Non-pigmented ciliary epithelial cell (primary cell): ENCODE results near the gene LSM11.
"Not testable (repeated sequence)": the region's sequence is repeated elsewhere in the genome, so short reads cannot be mapped to it uniquely, and the experiment has no call there.

ENCODE experiments used
- DNase-seq: peaks from one replicate; pipeline ENCODE4 v3.0.0-alpha.2; 2010; ENCODE audit warnings: low read depth

LSM11 gene

GRCh38 chr5:157743163-157744050 is at the start of gene LSM11:
Gene LSM11 (plus strand): TSS chr5:157743712. CDS start chr5:157743751, 39 bp downstream.
- DNase-seq, result no peak

GRCh38 chr5:157693816-157694215 is 49.7 kb upstream of the LSM11 start:
- not testable (repeated sequence) for DNase-seq

DNA sequence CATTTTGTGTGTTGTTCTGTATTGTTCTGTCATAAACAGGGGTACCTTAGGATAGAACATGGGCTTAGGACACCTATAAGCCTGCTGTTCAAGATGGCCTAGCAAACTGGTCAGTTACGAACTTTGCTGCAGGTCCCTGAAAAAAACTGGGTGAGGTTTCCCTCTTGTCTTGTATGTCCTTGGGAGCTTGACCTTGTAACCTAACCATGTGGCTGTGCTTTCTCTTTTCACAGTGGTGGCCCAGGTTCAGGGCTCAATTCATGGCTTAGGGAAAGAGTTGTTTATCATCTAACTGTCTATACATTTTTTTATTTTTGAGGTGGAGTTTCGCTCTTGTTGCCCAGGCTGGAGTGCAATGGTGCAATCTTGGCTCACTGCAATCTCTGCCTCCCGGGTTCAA is 47.4 kb upstream of the LSM11 start:
- not testable (repeated sequence) for DNase-seq

DNA sequence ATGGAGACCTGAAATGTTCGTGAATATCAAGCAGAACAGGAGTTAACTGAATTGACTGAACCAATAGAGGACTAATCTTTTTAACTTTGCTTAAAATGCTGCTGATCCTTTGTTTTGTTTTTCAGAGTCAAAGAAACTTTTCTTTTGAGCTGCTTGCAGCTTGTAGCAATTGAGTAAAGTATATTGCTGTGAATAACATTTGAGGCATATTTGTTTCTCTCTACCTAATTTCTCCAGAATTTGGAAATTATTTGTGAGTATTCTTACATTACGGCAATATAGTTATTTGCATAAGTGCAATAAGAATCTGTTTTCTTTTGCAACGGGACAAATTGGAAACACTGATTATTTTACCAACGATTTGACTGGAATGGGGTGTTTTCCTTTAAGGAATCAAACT is 44.8 kb upstream of the LSM11 start:
- not testable (repeated sequence) for DNase-seq

GRCh38 chr5:157703736-157704135 is 39.8 kb upstream of the LSM11 start:
- no peak for DNase-seq

- DNase-seq, result no peak
These were observed 34.6 kb upstream of the LSM11 start for GRCh38 chr5:157708866-157709265.

GRCh38 chr5:157709346-157709745 is 34.2 kb upstream of the LSM11 start:
- no peak for DNase-seq

DNA sequence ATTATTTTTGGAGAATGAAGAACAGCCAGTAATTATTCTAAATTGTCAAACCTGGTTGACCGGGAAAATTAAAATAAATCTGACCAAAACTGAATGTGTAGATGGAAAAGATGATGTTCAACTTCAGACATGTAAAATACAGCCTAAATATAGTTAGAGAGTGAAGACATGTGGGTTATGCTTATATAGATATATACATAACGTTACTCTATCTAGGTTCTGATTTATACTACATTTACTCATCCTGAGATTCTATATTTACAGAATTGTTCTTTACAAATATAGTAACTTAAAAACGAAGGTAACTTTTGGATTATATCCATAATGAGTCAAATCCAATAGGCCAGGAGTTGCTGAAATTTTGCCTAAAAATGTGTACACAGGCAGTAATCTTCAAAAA is 33.1 kb upstream of the LSM11 start:
- no peak for DNase-seq

DNA sequence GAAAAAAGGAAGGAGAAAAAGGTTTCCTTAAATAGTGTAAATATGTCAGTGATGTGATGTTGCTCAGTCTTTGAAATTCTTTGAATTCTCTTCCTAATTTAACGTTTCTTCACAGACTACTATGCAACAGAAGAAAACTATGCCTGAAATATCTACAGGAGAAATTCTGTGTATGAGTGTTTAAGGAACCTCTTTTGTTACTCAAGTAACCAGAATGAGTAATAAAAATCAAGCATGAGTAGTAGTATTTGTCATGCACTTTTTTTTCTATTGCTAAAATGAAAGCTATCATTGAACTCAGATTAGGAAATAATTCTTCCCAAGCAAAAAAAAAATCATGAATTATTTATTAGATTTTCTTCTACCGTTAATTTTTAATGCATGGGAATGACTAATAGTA is 32.6 kb upstream of the LSM11 start:
- peak; percentile 75 for DNase-seq

DNA sequence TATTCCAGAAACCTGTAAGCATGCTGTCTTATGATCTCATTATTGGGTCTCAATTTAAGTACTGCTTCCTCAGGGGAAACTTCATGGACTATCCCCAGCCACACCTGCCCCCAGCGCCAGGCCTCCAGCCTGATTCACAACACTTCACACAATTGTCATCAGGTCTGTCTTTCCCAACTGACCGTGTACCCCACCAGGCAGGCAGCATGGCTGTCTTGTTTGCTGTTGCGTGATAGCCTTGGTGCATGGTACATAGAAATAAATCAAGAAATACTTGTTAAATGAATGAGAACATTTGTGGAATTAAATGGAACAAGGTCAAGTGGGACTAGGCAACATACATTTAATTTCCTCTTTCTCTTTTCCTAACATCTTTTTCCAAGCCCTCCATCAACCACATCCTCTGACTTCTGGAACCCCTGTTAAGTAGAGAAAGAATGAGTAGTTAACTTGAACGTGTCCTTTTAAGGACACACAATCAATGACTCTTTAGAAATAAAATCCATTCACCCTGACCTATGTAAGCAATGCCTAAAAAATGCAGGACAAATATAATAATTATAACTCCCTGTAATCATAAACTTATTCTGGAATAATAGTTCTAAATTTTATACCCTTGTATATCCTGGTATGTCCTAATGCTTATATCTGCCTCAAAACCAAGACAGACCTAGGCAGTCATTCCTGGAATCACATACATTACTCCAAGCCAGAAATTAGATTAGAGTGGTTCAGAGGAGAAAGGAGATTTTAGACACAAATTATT is 29.5 kb upstream of the LSM11 start:
- no peak for DNase-seq

DNA sequence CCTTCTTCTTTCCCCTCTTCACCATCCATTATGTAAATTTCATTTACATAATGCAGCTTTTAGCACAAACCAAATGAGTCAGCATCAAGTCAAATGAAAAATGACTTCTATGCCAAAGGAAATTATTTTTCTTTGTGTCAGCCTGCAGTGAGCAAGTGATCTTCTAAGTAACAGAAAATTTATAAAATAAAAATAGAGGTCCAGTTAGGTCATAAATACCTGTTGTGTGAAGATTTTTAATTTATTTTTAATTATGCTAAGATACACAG is 29.0 kb upstream of the LSM11 start:
- no peak for DNase-seq

DNA sequence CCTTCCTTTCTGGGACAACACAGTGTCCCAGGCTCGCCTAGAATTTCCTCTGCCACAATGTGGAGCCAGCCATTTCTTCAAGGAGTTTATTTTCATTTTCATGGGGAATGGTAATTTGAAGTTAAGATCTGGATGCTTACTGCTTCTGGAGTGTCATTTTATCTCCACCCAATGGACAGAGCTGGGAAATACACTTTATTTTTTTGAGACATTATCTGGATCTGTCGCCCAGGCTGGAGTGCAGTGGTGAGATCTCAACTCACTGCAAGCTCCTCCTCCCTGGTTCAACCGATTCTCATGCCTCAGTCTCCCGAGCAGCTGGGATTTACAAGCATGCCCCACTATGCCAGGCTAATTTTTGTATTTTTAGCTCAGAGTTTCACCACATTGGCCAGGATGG is 25.0 kb upstream of the LSM11 start:
- DNase-seq, result no peak

GRCh38 chr5:157719245-157719644 is 24.3 kb upstream of the LSM11 start:
- DNase-seq, result no peak

GRCh38 chr5:157721159-157721558 is 22.4 kb upstream of the LSM11 start:
- DNase-seq, result no peak

- DNase-seq, result not testable (repeated sequence)
These were observed 20.6 kb upstream of the LSM11 start for GRCh38 chr5:157722895-157723294.

DNA sequence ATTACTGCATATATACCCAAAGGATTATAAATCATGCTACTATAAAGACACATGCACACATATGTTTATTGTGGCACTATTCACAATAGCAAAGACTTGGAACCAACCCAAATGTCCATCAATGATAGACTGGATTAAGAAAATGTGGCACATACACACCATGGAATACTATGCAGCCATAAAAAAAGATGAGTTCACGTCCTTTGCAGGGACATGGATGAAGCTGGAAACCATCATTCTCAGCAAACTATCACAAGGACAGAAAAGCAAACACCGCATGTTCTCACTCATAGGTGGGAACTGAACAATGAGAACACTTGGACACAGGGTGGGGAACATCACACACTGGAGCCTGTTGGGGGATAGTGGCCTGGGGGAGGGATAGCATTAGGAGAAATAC is 16.9 kb upstream of the LSM11 start:
- DNase-seq, result not testable (repeated sequence)

DNA sequence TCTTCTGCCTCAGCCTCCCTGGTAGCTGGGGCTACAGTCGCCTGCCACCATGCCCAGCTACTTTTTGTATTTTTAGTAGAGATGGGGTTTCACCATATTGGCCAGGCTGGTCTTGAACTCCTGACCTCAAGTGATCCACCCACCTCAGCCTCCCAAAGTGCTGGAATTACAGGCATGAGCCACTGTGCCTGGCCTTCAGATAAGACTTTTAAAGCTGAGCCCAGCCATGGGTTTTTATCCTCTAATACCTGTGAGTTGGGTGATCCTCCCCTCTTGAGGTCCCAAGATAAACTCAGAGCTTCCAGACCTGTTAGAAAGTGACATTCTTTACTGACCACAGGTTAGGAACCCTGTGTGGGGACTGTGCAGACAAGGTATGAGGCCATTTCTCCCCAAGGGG is 15.7 kb upstream of the LSM11 start:
- DNase-seq, result not testable (repeated sequence)

GRCh38 chr5:157729858-157730257 is 13.7 kb upstream of the LSM11 start:
- DNase-seq, result no peak

DNA sequence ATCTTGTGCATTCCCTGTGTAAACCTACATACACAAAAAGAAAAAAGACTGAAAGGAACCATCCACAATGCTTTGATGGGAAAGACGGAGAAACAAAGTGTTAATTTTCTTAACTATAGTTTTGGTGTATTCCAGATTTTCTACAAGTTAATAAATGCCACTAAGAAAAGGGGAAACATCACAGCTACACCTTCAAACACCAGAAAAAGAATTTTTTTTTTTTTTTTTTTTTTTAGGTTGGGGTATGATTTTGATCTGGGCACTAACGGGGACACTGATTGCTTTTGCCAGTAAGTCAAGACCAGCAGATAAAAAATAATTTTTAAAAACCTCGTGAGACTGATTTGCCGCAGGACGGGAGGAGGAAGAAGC is 12.6 kb upstream of the LSM11 start:
- no peak for DNase-seq

DNA sequence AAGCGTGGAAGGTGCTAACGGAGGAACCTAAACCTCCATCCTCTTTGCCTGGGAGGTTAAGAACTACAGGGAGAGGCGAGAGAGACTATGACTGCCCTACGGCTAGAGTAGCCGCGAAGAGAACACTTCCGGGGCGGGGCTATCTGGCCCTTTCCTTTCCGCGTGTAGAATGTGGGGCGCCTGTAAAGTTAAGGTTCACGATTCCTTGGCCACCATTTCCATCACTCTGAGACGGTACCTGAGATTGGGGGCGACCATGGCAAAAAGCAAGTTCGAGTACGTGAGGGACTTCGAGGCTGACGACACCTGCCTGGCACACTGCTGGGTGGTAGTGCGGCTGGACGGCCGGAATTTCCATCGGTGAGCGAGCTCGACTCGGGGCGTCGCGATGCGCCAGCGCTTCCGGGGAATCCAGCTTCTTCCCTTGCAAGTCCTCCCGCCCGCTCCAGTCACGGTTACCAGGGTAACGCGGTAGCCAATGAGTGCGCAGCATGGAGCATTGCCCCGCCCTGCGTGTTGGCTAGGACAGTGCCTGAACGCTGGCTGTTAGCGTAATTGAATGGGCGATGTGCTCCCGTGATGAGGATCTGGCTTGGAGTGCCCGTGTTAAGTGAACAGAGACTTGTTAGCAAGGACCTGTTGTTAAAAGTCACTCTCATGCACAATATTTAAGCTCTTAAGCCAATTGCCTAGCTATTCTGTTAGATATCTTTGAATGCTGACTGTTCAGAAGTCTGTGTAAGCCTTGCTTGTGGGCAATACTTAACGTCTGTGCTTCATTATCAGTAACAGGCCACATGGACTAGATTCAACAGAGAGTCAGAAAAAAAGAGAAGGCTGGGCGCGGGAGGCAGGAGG is 12.0 kb upstream of the LSM11 start, which contains the start of gene THG1L:
Gene THG1L (plus strand): TSS at position 149 of the 858 bp plus-strand sequence. CDS start 21 bp downstream, at position 170.
- DNase-seq, result peak; percentile 93

- no peak for DNase-seq
These were observed 11.4 kb upstream of the LSM11 start for GRCh38 chr5:157732130-157732514.

- DNase-seq, result no peak
These were observed 10.8 kb upstream of the LSM11 start for GRCh38 chr5:157732596-157733262.
